ENCODE data around the gene UBE2O.

GRCh38 chr17:76440751-76441362, 12.1 kb downstream of the UBE2O start:
- TF ChIP-seq, protein P1, sequence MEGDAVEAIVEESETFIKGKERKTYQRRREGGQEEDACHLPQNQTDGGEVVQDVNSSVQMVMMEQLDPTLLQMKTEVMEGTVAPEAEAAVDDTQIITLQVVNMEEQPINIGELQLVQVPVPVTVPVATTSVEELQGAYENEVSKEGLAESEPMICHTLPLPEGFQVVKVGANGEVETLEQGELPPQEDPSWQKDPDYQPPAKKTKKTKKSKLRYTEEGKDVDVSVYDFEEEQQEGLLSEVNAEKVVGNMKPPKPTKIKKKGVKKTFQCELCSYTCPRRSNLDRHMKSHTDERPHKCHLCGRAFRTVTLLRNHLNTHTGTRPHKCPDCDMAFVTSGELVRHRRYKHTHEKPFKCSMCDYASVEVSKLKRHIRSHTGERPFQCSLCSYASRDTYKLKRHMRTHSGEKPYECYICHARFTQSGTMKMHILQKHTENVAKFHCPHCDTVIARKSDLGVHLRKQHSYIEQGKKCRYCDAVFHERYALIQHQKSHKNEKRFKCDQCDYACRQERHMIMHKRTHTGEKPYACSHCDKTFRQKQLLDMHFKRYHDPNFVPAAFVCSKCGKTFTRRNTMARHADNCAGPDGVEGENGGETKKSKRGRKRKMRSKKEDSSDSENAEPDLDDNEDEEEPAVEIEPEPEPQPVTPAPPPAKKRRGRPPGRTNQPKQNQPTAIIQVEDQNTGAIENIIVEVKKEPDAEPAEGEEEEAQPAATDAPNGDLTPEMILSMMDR (IDR thresholded peaks at IDR 0.05; ENCODE audit: low read depth, low read length), result no peak
- TF ChIP-seq, protein P2, sequence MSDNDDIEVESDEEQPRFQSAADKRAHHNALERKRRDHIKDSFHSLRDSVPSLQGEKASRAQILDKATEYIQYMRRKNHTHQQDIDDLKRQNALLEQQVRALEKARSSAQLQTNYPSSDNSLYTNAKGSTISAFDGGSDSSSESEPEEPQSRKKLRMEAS (IDR thresholded peaks at IDR 0.05; ENCODE audit: low read depth, low read length), result no peak
- no peak for TF ChIP-seq POLR2A (IDR thresholded peaks at IDR 0.05; ENCODE audit: extremely low read depth, insufficient read length)
- TF ChIP-seq MYC (IDR thresholded peaks at IDR 0.05; ENCODE audit: low read depth, low read length), result no peak
